HG03108 (cell line): ENCODE data around the gene RTP4.

Experiments used
- ATAC-seq: cut with Tn5 transposase; IDR thresholded peaks from one replicate; pipeline ENCODE4 v1.9.1; 2021; ENCODE audit warnings: moderate library complexity; ENCODE audit not compliant: unreplicated experiment

RTP4 gene

GRCh38 chr3:187368251-187369088, at the start of gene RTP4:
TSS of gene RTP4 (plus strand) at chr3:187368385. CDS start at chr3:187368442, 57 bp downstream.
- ATAC-seq: peak; percentile 91

GRCh38 chr3:187318819-187319616, 49.2 kb upstream of the RTP4 start:
- no peak for ATAC-seq

- ATAC-seq: peak; percentile 90
These were observed 48.4 kb upstream of the RTP4 start for GRCh38 chr3:187319699-187320302.

- no peak for ATAC-seq
These were observed 46.4 kb upstream of the RTP4 start for GRCh38 chr3:187321766-187322165.

GRCh38 chr3:187322291-187322690, 45.9 kb upstream of the RTP4 start:
- no peak for ATAC-seq

GRCh38 chr3:187323091-187323490, 45.1 kb upstream of the RTP4 start:
- no peak for ATAC-seq

GRCh38 chr3:187325632-187326031, 42.6 kb upstream of the RTP4 start:
- no peak for ATAC-seq

GRCh38 chr3:187327845-187328244, 40.3 kb upstream of the RTP4 start:
- ATAC-seq: no peak

GRCh38 chr3:187328691-187329090, 39.5 kb upstream of the RTP4 start:
- no peak for ATAC-seq

- ATAC-seq: no peak
These were observed 33.3 kb upstream of the RTP4 start for GRCh38 chr3:187334904-187335303.

- ATAC-seq: no peak
These were observed 31.9 kb upstream of the RTP4 start for GRCh38 chr3:187336322-187336721.

GRCh38 chr3:187340578-187340977, 27.6 kb upstream of the RTP4 start:
- ATAC-seq: no peak

- no peak for ATAC-seq
These were observed 25.9 kb upstream of the RTP4 start for GRCh38 chr3:187342255-187342654.

- no peak for ATAC-seq
These were observed 24.5 kb upstream of the RTP4 start for GRCh38 chr3:187343670-187344069.

- no peak for ATAC-seq
These were observed 15.3 kb upstream of the RTP4 start for GRCh38 chr3:187352581-187353575.

GRCh38 chr3:187358068-187358467, 10.1 kb upstream of the RTP4 start:
- no peak for ATAC-seq

GRCh38 chr3:187359798-187360486, 8.2 kb upstream of the RTP4 start:
- ATAC-seq: no peak

- ATAC-seq: no peak
These were observed 7.6 kb upstream of the RTP4 start for GRCh38 chr3:187360596-187360995.

GRCh38 chr3:187361835-187362234, 6.3 kb upstream of the RTP4 start:
- no peak for ATAC-seq

GRCh38 chr3:187367561-187368103, 553 bp upstream of the RTP4 start:
- no peak for ATAC-seq
